Gastroesophageal sphincter (tissue), 3 donors: ENCODE results near the gene SERPINA3.

Experiments
- POLR2AphosphoS5 ChIP-seq: sonication (generic); formaldehyde crosslinking; IDR thresholded peaks from one replicate; pipeline ENCODE4 v1.6.1; 2017; ENCODE audit warnings: antibody characterized with exemption
- TF ChIP-seq, protein P1 (sequence below), 4 experiments: fragments of 200-600 bp in 2 of 4; fragments of 450-650 bp in 2 of 4; sonication (generic) in 1 of 4; IDR thresholded peaks; one replicate each; pipeline ENCODE4 v1.5.1; 2017 to 2019; ENCODE audit warnings: antibody characterized with exemption in 4 of 4, mild to moderate bottlenecking in 2 of 4, moderate library complexity in 2 of 4

DNA sequence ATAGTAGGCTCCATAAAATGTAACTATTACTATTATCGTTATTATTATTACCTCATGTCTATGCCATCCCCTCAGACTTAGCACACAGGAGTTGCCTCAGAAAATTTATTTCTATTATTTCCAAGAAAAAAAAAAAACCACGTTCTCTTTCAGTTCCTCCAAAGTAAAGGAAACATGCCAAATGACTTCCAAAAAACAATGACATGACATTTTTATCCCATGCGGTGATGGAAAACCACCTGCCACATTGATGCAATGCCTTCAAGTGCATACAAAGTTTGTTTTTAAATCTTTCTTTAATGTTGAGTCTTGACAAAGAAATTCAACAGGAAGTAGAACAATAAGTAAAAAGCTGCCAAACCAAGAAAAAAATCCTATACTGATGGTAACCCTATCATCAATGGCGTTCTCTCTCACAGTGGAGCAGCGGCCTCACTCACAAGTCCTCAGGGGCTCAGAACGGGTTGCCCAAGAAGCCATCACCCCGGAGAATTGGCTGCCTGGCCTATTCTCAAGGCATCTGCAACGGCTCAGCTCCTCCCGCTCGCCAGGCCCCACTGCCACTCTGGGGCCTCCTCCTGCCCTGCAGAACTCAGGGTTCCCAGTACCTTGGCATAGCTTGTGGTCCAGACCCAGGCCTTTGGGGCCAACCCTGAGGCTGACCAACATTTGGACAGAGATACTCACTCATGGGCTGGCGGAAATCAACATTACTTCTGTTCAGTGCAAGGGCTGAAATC is 51.9 kb downstream of the SERPINA3 start:
- TF ChIP-seq, protein P1, sequence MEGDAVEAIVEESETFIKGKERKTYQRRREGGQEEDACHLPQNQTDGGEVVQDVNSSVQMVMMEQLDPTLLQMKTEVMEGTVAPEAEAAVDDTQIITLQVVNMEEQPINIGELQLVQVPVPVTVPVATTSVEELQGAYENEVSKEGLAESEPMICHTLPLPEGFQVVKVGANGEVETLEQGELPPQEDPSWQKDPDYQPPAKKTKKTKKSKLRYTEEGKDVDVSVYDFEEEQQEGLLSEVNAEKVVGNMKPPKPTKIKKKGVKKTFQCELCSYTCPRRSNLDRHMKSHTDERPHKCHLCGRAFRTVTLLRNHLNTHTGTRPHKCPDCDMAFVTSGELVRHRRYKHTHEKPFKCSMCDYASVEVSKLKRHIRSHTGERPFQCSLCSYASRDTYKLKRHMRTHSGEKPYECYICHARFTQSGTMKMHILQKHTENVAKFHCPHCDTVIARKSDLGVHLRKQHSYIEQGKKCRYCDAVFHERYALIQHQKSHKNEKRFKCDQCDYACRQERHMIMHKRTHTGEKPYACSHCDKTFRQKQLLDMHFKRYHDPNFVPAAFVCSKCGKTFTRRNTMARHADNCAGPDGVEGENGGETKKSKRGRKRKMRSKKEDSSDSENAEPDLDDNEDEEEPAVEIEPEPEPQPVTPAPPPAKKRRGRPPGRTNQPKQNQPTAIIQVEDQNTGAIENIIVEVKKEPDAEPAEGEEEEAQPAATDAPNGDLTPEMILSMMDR (IDR thresholded peaks at IDR 0.05), result no peak
- TF ChIP-seq POLR2AphosphoS5, result no peak
